ENCODE measurements around the gene SARS2. TPM values are rescaled to one million over a fixed set of nuclear protein-coding genes. Genes with fewer than 3 reads are reported as not detected.

SARS2 gene
- total RNA-seq, 1 experiment from 2014 or later: 74.7 TPM

- no peaks in the 10 kb centered on the region for H3K9me3 Mint-ChIP-seq
- peaks cover 4% of the 10 kb centered on the region; the same call in 1 of the 2 replicates for H3K4me1 Mint-ChIP-seq
- no peak overlapping the region for H3K27ac Mint-ChIP-seq
- no peak for DNase-seq (ENCODE audit: low spot score)
- peak; percentile 26 for ATAC-seq
- peaks cover 10% of the 10 kb centered on the region for H3K27me3 Mint-ChIP-seq (ENCODE audit: low read depth)
- CTCF ChIA-PET: interaction anchor here (0.8 to 1.5 kb wide), 6 partner anchors 11 to 509 kb away, joined by 3 to 10 read pairs (median 4); partner anchors contain the start of genes ECH1, FAM98C, MRPS12 and NFKBIB
- H3K4me3 Mint-ChIP-seq: no peak overlapping the region
- TF ChIP-seq GRHL2 (CRISPR knock-in tag; IDR thresholded peaks at IDR 0.05; ENCODE audit: insufficient replicate concordance, severe bottlenecking) (no peak), ATF3 (CRISPR knock-in tag; conservative IDR thresholded peaks at IDR 0.05) (no peak), ZNF232 (CRISPR knock-in tag; IDR thresholded peaks at IDR 0.05) (no peak), JUN (CRISPR knock-in tag; IDR thresholded peaks at IDR 0.05) (no peak), CTCF (IDR thresholded peaks at IDR 0.05) (no peak), ERG (CRISPR knock-in tag; IDR thresholded peaks at IDR 0.05) (no peak), MYBL2 (CRISPR knock-in tag; IDR thresholded peaks at IDR 0.05) (no peak), USF1 (CRISPR knock-in tag; IDR thresholded peaks at IDR 0.05) (no peak), TEAD4 (CRISPR knock-in tag; IDR thresholded peaks at IDR 0.05) (no peak), TP53 (CRISPR knock-in tag; IDR thresholded peaks at IDR 0.05) (no peak)
- POLR2A ChIA-PET: interaction anchor here (0.6 to 1.6 kb wide), 2 partner anchors 12 to 156 kb away, joined by 5 read pairs; partner anchors contain the start of genes NFKBIB and SIRT2
- H3K36me3 Mint-ChIP-seq: peaks cover 8% of the 10 kb centered on the region
These were observed 19.1 kb downstream of the SARS2 start for GRCh38 chr19:38911388-38912001.

- DNase-seq (ENCODE audit: low spot score) (no peak), ATAC-seq (no peak)
- Mint-ChIP-seq H3K36me3 (peaks cover 8% of the 10 kb centered on the region), H3K4me3 (no peak overlapping the region), H3K27ac (no peak overlapping the region), H3K4me1 (peaks cover 4% of the 10 kb centered on the region; the same call in 1 of the 2 replicates), H3K9me3 (no peaks in the 10 kb centered on the region), H3K27me3 (ENCODE audit: low read depth) (peaks cover 10% of the 10 kb centered on the region)
- ChIA-PET CTCF (interaction anchor here (2.6 kb wide), 1 partner anchor 20 kb away, joined by 11 read pairs; the partner anchor contains the start of genes MRPS12 and SARS2), POLR2A (no interaction called here)
- TF ChIP-seq RORB (CRISPR knock-in tag; IDR thresholded peaks at IDR 0.05): no peak
- no peak for TF ChIP-seq NFYB (CRISPR knock-in tag; conservative IDR thresholded peaks at IDR 0.05; ENCODE audit: low read depth)
- no peak for TF ChIP-seq MYBL2 (CRISPR knock-in tag; IDR thresholded peaks at IDR 0.05)
These were observed 20.1 kb downstream of the SARS2 start for GRCh38 chr19:38910488-38910887.

GRCh38 chr19:38908911-38909310 is 21.7 kb downstream of the SARS2 start:
- Mint-ChIP-seq H3K27ac (no peak overlapping the region), H3K9me3 (no peaks in the 10 kb centered on the region), H3K36me3 (peaks cover 10% of the 10 kb centered on the region), H3K4me3 (no peak overlapping the region), H3K27me3 (ENCODE audit: low read depth) (peaks cover 10% of the 10 kb centered on the region), H3K4me1 (peaks cover 4% of the 10 kb centered on the region; the same call in 1 of the 2 replicates)
- POLR2A ChIA-PET: interaction anchor here (1.5 kb wide), 1 partner anchor 9 kb away, joined by 11 read pairs; the partner anchor contains the start of genes NFKBIB and SIRT2
- DNase-seq (ENCODE audit: low spot score) (no peak), ATAC-seq (no peak)
- CTCF ChIA-PET: interaction anchor here (2.6 kb wide), 1 partner anchor 21 kb away, joined by 11 read pairs; the partner anchor contains the start of genes MRPS12 and SARS2
- TF ChIP-seq NR1H2 (CRISPR knock-in tag; IDR thresholded peaks at IDR 0.05) (no peak), ZSCAN18 (CRISPR knock-in tag; IDR thresholded peaks at IDR 0.05) (no peak), NFATC4 (CRISPR knock-in tag; IDR thresholded peaks at IDR 0.05) (no peak), AFF4 (CRISPR knock-in tag; IDR thresholded peaks at IDR 0.05; ENCODE audit: borderline replicate concordance) (no peak), ZNF263 (CRISPR knock-in tag; IDR thresholded peaks at IDR 0.05; ENCODE audit: low read depth) (no peak), NR2C2 (CRISPR knock-in tag; IDR thresholded peaks at IDR 0.05) (no peak), USF2 (CRISPR knock-in tag; IDR thresholded peaks at IDR 0.05) (no peak)

Measured in WTC11 (cell line).